Measurements from ENCODE around the gene PSMD5. TPM values are rescaled to one million over a fixed set of nuclear protein-coding genes. Genes with fewer than 3 reads are reported as not detected.

PSMD5 gene
- total RNA-seq, 1 donor from 2014 or later, result 53.3 TPM

DNA sequence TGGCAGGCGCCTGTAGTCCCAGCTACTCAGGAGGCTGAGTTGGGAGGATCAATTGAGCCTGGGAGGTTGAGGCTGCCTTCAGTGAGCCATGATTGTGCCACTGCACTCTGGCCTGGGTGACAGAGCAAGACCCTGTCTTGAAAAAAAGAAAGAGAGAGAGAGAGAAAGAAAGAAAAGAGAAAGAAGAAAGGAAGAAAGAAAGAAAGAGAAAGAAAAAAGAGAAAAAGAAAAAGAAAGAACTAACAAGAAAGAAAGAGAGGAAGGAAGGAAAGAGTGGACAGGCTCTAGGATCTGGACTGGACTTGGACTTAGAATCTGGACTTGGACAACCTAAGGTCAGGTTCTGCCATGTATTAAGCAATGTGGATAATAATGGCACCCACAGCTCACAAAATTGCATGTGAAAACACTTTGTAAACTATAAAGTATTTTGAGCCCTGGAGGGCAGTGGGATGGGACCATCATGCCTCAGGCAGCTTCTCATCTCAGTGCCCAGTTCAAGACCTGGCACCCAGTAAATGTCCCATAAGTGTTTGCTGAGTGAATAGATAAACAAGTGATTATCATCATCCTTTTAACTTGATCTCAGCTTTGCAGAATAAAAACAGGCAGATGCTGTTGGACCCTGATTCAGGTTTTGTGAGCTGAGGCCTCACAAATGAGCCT lies 47.0 kb upstream of the PSMD5 start:
- no peaks in the 10 kb centered on the region for H3K36me3 Mint-ChIP-seq (ENCODE audit: unreplicated experiment)
- H3K4me3 Mint-ChIP-seq (ENCODE audit: unreplicated experiment), result no peak overlapping the region
- TF ChIP-seq, protein P1, sequence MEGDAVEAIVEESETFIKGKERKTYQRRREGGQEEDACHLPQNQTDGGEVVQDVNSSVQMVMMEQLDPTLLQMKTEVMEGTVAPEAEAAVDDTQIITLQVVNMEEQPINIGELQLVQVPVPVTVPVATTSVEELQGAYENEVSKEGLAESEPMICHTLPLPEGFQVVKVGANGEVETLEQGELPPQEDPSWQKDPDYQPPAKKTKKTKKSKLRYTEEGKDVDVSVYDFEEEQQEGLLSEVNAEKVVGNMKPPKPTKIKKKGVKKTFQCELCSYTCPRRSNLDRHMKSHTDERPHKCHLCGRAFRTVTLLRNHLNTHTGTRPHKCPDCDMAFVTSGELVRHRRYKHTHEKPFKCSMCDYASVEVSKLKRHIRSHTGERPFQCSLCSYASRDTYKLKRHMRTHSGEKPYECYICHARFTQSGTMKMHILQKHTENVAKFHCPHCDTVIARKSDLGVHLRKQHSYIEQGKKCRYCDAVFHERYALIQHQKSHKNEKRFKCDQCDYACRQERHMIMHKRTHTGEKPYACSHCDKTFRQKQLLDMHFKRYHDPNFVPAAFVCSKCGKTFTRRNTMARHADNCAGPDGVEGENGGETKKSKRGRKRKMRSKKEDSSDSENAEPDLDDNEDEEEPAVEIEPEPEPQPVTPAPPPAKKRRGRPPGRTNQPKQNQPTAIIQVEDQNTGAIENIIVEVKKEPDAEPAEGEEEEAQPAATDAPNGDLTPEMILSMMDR (IDR thresholded peaks at IDR 0.05), result no peak
- no peaks in the 10 kb centered on the region for H3K9me3 Mint-ChIP-seq (ENCODE audit: unreplicated experiment)
- H3K4me1 Mint-ChIP-seq (ENCODE audit: unreplicated experiment), result peaks cover 41% of the 10 kb centered on the region
- peak overlapping the region; percentile 20 for H3K27ac Mint-ChIP-seq (ENCODE audit: unreplicated experiment)
- H3K27me3 Mint-ChIP-seq (ENCODE audit: unreplicated experiment), result no peaks in the 10 kb centered on the region
- DNase-seq (ENCODE audit: extremely low spot score, unreplicated experiment), result no peak

DNA sequence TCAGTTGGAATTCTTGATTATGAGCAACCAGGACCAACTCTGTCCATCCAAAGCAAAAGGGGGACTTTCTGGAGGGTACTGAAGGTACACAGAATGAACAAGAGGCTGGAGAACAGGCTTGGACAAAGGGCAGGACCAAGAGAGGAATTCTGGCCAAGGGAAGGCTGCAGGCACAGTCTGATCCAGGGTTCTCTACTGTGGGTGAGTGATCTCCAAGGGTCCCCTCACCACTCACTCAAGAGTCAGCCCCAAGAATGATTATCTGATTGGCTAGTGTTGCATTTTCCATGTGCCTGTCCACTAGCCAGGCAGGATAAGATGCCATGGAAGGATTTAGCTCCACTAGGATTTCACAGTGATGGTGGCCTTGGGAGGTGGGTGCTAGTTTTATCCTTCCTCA lies 45.9 kb upstream of the PSMD5 start:
- no peaks in the 10 kb centered on the region for H3K36me3 Mint-ChIP-seq (ENCODE audit: unreplicated experiment)
- H3K27ac Mint-ChIP-seq (ENCODE audit: unreplicated experiment), result no peak overlapping the region
- peaks cover 41% of the 10 kb centered on the region for H3K4me1 Mint-ChIP-seq (ENCODE audit: unreplicated experiment)
- no peaks in the 10 kb centered on the region for H3K27me3 Mint-ChIP-seq (ENCODE audit: unreplicated experiment)
- TF ChIP-seq, protein P1 (IDR thresholded peaks at IDR 0.05), result no peak
- no peaks in the 10 kb centered on the region for H3K9me3 Mint-ChIP-seq (ENCODE audit: unreplicated experiment)
- H3K4me3 Mint-ChIP-seq (ENCODE audit: unreplicated experiment), result no peak overlapping the region
- no peak for DNase-seq (ENCODE audit: extremely low spot score, unreplicated experiment)

DNA sequence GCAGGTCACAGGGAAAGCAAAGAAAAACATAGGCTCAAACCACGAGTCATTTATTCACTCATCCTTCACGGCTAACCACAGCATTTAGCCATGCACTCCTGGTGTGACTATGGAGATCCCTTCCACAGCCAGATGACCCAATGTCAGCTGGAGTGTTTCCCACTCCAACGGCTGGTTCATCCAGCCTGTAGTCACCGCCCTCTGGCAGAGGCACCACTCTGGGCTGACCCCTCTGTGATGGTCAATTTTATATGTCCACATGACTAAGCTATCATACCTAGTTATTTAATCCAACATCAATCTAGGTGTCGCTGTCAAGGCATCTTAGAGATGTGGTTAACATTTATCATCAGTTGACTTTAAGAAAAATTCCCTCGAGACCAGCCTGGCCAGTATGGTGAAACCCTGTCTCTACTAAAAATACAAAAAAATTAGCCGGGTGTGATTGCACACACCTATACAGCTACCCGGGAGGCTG lies 43.8 kb upstream of the PSMD5 start:
- H3K27me3 Mint-ChIP-seq (ENCODE audit: unreplicated experiment), result no peaks in the 10 kb centered on the region
- no peaks in the 10 kb centered on the region for H3K9me3 Mint-ChIP-seq (ENCODE audit: unreplicated experiment)
- no peak overlapping the region for H3K4me3 Mint-ChIP-seq (ENCODE audit: unreplicated experiment)
- no peak for DNase-seq (ENCODE audit: extremely low spot score, unreplicated experiment)
- H3K27ac Mint-ChIP-seq (ENCODE audit: unreplicated experiment), result peak overlapping the region; percentile 73
- H3K4me1 Mint-ChIP-seq (ENCODE audit: unreplicated experiment), result peaks cover 29% of the 10 kb centered on the region
- TF ChIP-seq, protein P1 (IDR thresholded peaks at IDR 0.05), result no peak
- no peaks in the 10 kb centered on the region for H3K36me3 Mint-ChIP-seq (ENCODE audit: unreplicated experiment)

DNA sequence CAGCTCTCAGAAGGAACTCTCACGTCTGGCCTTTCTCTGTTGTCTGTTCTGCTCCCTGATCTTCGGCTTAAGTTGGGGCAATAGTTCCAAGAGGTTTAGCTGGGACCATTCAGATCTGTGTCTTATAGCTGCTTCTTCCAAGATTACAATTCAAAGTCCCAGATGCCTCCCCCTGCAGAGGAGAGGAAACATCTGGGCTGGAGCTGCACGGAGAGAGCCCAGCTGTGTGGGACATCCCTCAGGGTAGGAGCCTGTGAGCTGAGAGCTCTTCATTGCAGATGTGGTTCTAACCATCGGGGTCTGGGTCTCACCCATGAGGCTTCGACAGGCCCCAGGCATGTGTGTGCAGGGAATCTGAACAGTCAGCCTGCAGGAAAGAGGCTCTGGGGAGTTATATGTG lies 43.2 kb upstream of the PSMD5 start:
- Mint-ChIP-seq H3K27ac (ENCODE audit: unreplicated experiment) (peak overlapping the region; percentile 73), H3K4me3 (ENCODE audit: unreplicated experiment) (peak overlapping the region; percentile 8), H3K9me3 (ENCODE audit: unreplicated experiment) (no peaks in the 10 kb centered on the region), H3K27me3 (ENCODE audit: unreplicated experiment) (no peaks in the 10 kb centered on the region), H3K4me1 (ENCODE audit: unreplicated experiment) (peaks cover 32% of the 10 kb centered on the region), H3K36me3 (ENCODE audit: unreplicated experiment) (no peaks in the 10 kb centered on the region)
- TF ChIP-seq, protein P1 (IDR thresholded peaks at IDR 0.05), result no peak
- DNase-seq (ENCODE audit: extremely low spot score, unreplicated experiment), result no peak

DNA sequence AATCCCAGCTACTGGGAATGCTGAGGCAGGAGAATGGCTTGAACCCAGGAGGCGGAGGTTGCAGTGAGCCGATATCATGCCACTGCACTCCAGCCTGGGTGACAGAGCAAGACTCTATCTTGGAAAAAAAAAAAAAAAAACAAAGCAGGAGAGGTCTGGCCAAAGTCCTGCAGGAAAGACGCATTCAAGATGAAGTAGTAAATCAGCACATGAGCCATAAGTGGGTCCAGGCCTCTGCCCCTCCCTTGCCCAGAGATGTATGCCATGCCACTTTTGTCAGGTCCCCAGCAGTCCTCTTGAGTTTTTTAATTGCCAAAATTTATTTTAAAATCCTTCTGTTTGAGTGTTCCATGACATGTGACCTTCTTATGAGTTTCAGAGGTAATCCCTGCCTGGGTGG lies 42.7 kb upstream of the PSMD5 start:
- H3K9me3 Mint-ChIP-seq (ENCODE audit: unreplicated experiment), result no peaks in the 10 kb centered on the region
- H3K4me3 Mint-ChIP-seq (ENCODE audit: unreplicated experiment), result no peak overlapping the region
- peak overlapping the region; percentile 73 for H3K27ac Mint-ChIP-seq (ENCODE audit: unreplicated experiment)
- no peaks in the 10 kb centered on the region for H3K27me3 Mint-ChIP-seq (ENCODE audit: unreplicated experiment)
- TF ChIP-seq, protein P1 (IDR thresholded peaks at IDR 0.05), result no peak
- DNase-seq (ENCODE audit: extremely low spot score, unreplicated experiment), result no peak
- H3K36me3 Mint-ChIP-seq (ENCODE audit: unreplicated experiment), result no peaks in the 10 kb centered on the region
- peaks cover 32% of the 10 kb centered on the region for H3K4me1 Mint-ChIP-seq (ENCODE audit: unreplicated experiment)

Measured in osteocyte (in vitro differentiated cells).